ENCODE data around the gene KRTAP10-6. TPM values are rescaled to one million over a fixed set of nuclear protein-coding genes. Genes with fewer than 3 reads are reported as not detected.
A peak's percentile ranks its signal among the peaks of the same experiment; 100 is the strongest.
"Not testable (repeated sequence)": the region's sequence is repeated elsewhere in the genome, so short reads cannot be mapped to it uniquely, and the experiment has no call there.

Gene KRTAP10-6
- total RNA-seq, 2 donors from 2014 or later: not detected

DNA sequence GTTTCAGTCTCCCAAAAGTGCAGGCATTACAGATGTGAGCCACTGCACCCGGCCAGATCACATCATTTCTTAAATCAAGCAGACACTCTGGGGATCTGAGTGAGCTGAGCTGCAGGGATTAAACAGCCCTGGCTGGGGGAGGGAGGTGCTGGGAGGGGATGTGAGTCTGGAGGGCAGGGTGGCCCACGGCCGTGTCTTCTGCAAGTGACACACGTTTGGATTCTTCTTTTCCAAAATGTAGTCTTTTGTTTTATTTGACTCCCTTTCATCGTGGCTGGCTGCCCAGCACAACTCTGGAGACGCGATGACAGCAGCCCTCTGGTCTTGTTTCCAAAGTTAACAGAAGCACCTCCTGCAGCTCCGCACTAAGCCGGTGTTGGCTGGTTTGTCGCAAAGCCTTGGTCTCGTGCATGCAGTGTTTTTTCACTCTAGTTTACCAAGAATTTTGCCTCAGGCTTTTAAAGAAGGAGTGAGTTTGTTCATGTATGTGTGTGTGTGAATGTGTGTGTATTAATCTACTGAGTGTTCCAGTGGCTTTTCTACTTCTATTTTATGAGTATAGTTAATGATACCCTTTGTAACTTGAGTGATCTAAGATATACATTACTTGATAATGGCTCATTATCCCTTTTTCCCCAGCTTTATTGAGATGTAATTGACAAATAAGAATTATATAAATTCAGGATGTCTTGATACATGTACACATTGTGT, 9.1 kb downstream of the KRTAP10-6 start:
- peak; percentile 26 for DNase-seq (ENCODE audit: low spot score)

DNA sequence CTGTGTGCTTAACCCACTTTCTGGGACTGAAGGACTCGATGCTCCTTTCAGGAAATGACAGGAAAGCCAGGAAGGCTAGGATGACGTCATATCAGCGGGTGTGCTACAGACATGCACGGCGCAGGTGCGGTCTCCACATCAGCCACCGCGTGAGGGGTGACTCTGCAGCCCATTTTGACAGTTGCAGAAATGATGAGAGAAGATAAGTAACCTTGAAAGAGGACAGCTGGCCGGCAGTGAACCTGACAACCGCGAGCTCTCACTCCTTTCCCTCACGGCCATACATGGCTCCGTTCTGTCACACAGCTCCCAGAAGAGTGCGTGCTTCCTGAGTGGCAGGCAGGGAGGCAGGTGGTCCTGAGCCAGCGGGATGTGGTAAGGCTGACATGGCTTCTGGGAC, 10.2 kb downstream of the KRTAP10-6 start:
- intact Hi-C loops (cut with DNase I): no loop called here
- DNase-seq (ENCODE audit: low spot score): peak; percentile 51

More for the DNA sequence above, 9.1 kb downstream of the KRTAP10-6 start:
- intact Hi-C loops (cut with DNase I): no loop called here

DNA sequence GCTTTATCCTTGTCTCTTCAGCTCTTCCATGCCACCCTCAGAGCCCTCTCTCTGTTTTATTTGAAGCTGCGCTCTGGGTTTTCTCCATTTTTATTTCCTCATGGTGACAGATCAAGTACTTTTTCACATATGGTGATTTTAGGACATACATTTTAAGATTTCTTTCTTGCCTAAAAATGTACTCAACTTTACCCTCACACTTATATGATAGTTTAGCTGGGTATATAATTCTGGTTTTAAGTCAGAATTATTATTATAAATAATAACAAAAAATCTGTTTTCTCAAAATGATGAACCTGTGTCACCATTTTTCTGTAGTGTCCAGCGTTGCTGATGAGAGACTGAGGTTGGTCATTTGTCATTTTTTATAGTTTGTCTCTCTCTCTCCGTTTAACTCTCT, 11.1 kb downstream of the KRTAP10-6 start:
- no peak for DNase-seq (ENCODE audit: low spot score)
- intact Hi-C loops (cut with DNase I): no loop called here

DNA sequence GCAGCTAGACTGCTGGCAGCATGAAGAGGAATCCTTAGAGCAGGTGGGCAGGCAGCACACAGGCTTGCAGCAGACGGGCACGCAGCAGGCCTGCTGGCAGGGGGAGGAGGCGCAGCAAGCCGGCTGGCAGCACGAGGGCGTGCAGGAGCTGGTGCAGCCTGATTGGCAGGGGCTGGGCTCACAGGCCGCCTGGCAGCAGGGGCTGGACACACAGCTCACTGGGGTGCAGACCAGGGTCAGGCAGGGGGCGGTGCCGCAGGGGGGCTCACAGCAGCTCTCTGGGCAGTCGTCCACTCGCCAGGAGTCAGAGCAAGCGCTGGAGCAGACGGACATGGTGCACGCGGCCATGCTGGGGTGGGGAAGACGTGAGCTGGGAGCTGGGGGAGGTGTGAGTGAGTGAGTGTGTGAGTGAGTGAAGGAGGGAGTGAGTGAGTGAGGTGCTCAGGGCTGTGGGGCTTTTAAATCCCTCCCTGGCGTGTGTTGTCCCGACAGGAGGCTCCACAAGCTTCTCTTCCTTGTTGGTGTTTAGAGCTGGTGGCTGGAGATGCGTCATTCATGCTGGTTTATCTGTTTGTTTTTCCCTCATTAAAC, 12.0 kb downstream of the KRTAP10-6 start, which contains the start of gene KRTAP10-5:
Gene KRTAP10-5, minus strand, starts transcription at position 374 of the 591 bp plus-strand sequence. Its CDS starts 26 bp downstream, at position 348.
- intact Hi-C loops (cut with DNase I): not testable (repeated sequence)
- peak; percentile 49 for DNase-seq (ENCODE audit: low spot score)

DNA sequence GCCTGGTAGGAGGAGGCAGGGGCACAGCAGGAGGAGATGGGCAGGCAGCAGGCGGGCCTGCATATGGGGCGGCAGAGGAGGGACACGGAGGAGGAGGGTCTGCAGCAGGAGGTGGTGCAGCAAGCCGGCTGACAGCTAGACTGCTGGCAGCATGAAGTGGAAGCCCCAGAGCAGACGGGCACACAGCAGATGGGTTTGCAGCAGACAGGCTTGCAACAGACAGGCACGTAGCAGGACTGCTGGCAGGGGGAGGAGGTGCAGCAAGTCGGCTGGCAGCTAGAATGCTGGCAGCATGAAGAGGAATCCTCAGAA, 12.5 kb downstream of the KRTAP10-6 start:
- intact Hi-C loops (cut with DNase I): no loop called here
- DNase-seq (ENCODE audit: low spot score): no peak

DNA sequence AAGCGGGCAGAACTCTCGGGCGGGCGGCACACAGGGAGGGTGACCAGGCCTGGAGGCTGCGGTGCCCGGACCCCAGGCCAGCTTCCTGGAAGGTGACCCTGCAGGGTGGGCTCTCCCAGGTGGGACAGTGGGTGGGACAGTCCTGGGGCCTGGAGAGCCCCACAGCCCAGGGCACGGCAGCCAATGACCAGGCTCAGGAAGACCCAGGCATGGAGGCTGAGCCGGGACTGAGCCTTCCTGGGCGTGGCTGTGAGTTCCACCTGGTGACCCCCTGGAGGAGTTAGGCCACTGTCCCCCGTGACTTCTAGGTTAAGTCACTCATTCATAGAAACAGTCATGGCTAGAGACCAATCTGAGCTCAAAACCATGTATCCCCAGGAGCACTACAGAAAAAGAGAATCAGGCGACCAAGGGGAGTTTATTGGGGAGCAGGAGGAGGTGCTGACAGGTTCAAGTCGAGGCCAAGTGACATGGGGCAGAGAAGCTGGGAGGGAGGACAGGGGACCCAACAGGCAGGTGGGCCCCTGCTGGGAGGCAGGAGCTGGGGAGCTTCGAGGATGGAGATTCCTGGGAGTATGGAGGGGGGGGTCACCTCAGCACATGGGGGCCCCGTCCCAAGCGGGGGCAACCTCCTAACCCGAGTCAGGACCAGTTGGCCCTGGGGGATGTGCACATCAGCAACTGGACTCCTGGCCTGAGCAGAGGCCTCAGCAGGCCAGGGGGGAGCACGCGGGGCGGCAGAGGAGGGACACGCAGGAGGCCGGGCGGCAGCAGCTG, 13.1 kb downstream of the KRTAP10-6 start:
- peak; percentile 55 for DNase-seq (ENCODE audit: low spot score)
- intact Hi-C loops (cut with DNase I): no loop called here

DNA sequence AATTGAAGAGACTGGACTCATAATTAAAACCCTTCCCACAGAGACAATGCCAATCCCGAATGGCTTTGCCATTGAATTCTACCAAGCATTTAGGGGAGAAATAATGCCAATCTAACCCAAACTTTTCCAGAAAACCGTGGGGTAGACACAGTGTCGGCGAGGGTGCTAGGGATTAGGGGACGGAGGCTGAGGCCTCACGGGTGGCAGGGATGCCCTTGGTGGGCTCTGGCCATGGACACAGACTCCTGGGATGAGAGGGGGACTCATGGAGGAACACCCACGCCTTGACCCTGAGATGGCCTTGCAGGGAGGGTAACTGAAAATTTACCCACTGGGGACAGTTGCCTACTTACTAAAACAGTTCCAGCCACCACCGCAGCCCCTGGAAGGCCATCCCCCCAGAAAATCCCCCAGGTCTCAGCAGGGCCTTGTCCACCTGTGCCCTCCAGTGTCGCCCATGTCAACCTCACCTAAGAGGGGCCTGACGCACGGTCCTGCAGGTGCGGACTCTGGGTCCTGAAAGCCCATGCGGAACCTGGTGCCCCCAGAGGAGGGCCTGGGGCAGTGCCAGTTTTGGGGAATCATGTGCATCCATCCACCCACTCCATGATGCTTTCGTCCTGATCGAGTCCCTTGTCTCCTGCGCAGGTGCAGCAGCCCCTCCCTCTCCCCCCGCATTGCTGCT, 13.8 kb downstream of the KRTAP10-6 start:
- DNase-seq (ENCODE audit: low spot score): peak; percentile 68
- intact Hi-C loops (cut with DNase I): no loop called here

DNA sequence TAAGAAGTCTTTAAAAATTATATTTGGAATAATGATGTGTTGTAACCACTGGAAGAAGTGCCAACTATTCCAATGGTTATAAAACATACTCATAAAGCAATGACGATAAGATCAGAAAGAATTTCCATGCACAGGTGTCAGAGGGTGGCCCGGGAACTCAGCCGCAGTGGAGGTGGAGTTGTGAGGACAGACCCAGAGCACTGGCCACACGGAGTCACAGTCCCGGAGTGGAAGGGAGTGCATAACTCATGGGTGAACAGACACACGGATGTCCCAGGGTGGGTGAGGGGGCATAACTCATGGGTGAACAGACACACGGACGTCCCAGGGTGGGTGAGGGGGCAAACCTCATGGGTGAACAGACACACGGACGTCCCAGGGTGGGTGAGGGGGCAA, 16.3 kb downstream of the KRTAP10-6 start:
- intact Hi-C loops (cut with DNase I): no loop called here
- DNase-seq (ENCODE audit: low spot score): peak; percentile 43

DNA sequence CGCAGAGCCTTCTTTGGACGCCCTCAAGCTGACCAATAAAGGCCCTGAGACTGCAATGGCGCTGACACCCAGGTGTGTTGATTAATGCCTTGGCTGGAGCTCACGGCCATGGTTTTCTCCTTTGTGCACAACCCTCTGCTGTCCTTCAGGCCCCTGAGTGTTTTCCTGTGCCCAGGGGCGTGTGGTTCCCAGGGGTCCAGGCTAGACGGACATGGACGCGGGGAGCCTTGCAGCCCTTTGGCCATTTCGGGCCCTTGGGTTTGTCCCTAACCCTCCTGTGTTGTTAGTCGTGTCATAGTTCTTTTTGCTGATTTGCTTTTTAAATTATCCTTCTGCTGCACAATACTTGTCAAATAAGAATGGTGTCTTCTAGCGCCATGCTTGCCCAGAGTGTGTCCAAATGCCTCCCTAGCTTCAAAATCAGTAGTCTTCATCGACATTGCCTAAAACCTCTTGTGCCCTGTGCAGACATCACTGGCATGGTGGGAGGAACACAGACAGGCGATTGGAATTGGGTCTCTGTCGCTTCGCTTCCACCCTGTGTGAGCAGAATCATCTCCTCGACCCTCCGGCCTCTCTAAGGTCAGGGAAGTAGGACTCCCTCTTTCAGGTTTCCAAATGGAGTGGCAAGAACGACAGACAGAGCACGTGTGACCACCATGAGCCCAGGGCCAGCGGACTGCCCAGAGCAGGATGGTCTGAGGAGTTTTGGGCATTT, 16.8 kb downstream of the KRTAP10-6 start:
- peak; percentile 52 for DNase-seq (ENCODE audit: low spot score)
- intact Hi-C loops (cut with DNase I): no loop called here

DNA sequence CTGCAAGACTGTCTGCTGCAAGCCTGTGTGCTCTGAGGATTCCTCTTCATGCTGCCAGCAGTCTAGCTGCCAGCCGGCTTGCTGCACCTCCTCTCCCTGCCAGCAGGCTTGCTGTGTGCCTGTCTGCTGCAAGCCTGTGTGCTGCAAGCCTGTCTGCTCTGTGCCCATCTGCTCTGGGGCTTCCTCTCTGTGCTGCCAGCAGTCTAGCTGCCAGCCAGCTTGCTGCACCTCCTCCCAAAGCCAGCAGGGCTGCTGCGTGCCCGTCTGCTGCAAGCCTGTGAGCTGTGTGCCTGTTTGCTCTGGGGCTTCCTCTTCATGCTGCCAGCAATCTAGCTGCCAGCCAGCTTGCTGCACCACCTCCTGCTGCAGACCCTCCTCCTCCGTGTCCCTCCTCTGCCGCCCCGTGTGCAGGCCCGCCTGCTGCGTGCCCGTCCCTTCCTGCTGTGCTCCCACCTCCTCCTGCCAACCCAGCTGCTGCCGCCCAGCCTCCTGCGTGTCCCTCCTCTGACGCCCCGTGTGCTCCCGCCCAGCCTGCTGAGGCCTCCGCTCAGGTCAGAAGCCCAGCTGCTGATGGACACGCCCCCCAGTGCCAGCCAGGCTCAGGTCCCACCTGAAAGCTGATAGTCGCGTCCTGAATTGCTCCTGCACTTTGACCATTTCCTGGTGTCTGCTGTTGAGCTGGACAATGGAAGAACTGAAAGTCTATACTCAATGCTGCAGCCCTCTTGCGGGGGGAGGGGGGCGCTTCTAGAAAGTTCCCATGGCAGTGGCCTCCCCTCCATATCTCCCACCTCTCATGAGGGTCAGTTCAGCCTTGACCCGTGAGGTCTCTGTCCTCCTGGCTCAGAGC, 17.6 kb downstream of the KRTAP10-6 start:
- peak; percentile 74 for DNase-seq (ENCODE audit: low spot score)
- intact Hi-C loops (cut with DNase I): no loop called here

DNA sequence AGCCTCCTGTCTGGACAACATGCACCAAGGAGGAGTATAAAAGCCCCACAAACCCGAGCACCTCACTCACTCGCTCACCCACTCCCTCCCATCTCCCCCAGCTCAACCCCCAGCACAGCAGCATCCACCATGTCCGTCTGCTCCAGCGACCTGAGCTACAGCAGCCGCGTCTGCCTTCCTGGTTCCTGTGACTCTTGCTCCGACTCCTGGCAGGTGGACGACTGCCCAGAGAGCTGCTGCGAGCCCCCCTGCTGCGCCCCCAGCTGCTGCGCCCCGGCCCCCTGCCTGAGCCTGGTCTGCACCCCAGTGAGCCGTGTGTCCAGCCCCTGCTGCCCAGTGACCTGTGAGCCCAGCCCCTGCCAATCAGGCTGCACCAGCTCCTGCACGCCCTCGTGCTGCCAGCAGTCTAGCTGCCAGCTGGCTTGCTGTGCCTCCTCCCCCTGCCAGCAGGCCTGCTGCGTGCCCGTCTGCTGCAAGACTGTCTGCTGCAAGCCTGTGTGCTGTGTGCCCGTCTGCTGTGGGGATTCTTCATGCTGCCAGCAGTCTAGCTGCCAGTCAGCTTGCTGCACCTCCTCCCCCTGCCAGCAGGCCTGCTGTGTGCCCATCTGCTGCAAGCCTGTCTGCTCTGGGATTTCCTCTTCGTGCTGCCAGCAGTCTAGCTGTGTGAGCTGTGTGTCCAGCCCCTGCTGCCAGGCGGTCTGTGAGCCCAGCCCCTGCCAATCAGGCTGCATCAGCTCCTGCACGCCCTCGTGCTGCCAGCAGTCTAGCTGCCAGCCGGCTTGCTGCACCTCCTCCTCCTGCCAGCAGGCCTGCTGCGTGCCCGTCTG, 18.5 kb downstream of the KRTAP10-6 start, which contains the start of gene KRTAP10-4:
Gene KRTAP10-4, plus strand, starts transcription at position 100 of the 827 bp plus-strand sequence. Its CDS starts 30 bp downstream, at position 130.
- peak; percentile 79 for DNase-seq (ENCODE audit: low spot score)
- intact Hi-C loops (cut with DNase I): not testable (repeated sequence)

DNA sequence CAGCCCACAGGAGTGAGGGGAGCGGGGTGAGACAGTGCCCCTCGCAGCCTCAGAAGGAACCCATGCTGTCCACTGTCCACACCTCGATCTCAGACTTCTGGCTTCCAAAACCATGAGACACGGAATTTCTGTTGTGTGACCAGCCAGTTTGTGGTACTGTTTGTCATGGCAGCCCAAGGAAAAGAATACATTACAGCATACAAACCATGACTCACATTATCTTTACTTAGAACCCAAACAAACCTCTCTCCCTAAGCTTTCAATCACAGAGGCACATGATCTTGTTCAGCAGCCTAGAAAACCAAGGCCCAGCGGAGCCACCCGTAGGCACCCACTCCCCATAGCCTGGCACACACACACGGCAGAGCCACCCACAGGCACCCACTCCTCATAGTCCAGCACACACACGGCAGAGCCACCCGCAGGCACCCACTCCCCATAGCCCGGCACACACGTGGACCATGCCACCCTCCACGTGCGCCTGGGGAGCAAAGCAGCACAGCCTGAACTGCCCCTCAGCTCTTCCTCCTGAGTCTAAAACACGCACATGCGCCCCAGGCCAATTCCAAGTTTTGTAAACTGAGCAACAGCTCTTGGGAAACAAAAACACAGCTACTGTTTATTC, 19.2 kb downstream of the KRTAP10-6 start:
- DNase-seq (ENCODE audit: low spot score): peak; percentile 46
- intact Hi-C loops (cut with DNase I): no loop called here

DNA sequence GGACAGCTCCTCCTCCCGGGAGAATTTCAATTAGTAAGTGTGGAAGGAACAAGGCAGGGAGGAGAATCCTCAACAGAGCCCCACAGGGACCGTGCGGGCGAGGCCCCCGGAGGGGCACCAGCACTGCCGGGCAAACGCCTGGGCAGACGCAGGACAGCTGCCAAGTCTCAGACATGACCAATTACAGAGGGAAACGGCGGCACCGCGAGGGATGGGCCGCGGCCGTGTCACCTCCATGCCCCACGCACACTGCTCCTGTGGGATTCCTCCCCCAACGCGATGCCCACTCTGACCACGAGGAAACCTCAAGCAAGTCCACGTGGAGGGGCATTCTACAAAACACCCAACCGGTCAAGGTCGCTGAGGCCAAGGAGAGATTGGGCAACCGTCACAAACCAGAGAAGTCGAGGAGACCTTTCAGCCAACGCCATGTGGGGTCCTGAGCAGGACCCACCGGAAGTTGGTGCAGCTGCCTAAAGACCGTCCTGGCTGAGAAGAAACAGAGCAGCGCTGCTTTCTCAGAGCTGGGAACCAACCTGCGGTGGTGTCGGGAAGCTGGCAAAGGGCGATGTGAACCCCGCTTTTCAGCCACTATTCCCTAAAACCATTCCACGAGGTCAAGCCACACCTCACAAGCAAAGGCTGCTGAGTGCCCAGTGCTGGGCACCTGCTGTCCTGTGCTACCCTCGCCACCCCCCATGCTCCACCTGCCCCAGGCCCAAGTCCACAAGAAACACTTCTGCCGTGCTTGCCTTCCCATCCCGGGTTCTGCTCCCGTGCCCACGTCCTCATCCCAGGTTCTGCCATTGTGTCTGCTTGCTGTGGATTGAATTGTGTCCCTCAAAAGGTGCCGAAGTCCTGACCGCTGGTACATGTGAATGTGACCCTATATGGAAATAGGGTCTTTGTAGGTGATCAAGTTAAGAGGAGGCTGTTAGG, 20.2 kb downstream of the KRTAP10-6 start:
- peak; percentile 55 for DNase-seq (ENCODE audit: low spot score)

DNA sequence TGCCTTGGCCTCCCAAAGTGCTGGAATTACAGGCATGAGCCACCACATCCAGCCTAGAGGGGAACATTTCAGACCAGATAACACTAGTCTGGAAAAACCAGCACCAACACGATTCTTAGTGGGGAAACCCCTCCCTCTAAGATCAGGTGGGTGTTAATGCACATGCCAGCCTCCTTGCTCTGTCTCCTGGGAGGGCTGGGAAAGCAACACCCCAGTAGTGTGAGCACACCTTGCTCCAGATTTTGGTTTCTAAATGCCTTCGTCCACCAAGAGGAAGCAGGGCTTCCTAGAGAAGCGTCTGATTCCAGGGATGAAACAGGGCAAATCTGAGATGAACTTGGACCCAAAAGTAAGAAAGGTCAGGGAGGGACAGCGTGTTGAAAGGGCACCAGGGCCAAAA, 21.0 kb downstream of the KRTAP10-6 start:
- intact Hi-C loops (cut with DNase I): no loop called here
- DNase-seq (ENCODE audit: low spot score): no peak

More for the DNA sequence above, 20.2 kb downstream of the KRTAP10-6 start:
- intact Hi-C loops (cut with DNase I): no loop called here

DNA sequence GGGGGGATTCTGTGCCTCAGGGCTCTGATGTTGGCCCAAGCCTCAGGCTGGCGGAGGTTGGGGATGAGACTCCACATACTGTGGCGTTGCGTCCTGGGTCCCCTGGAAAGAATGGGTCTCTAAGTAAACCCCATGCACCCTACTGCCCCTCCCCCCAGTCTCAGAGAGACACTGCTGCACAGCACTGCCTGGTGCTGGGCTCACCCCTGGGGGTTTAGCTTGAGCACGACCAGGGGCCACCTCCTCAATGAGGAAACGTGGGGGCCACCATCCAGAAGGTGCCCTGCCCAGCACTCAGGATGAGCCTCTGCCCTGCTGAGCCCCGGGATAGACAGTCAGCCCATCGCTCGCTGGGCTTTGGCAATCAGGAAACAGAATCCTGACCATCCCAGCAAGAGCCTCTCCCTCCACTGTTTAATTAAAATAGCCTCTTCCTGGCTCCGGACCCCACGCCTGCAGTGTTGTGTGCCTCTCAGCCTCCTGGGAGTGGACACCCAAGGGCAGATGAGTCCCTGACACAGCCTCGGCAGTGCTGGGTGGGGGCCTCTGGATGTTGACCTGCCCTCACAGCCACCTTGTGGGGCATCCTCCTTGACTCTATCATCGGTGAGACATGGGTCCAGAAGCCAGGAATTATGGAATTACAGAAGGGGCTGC, 22.3 kb downstream of the KRTAP10-6 start:
- DNase-seq (ENCODE audit: low spot score): peak; percentile 61
- intact Hi-C loops (cut with DNase I): no loop called here
